ENCODE measurements around the gene SLC34A2. TPM values are rescaled to one million over a fixed set of nuclear protein-coding genes. Genes with fewer than 3 reads are reported as not detected.

Gene SLC34A2
- total RNA-seq, 1 donor from 2014 or later, result not detected

DNA sequence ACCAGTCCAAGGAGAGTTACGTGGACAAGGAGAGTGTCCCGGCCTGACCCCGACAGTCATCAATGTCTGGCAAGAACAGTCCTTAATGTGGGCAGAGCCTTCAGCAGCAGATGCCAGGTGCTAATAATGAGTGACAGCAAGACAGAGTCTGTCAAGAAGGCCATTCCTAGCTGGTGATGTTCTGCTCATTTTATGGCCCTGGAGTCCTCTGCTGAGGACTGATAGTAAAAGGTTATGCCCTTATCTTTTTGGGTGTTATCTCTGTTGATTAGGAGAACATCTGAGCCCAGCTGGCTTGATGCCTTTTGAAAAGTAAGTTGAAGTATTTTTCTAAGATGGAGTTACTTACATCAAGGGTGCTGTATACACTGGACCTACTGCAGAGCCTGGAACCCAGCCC lies 67.3 kb downstream of the SLC34A2 start:
- DNase-seq, result no peak
- Mint-ChIP-seq H3K9me3 (no peaks in the 10 kb centered on the region), H3K36me3 (ENCODE audit: low read depth) (no peaks in the 10 kb centered on the region), H3K4me1 (no peaks in the 10 kb centered on the region), H3K27ac (no peak overlapping the region), H3K27me3 (no peaks in the 10 kb centered on the region), H3K4me3 (no peak overlapping the region)
- intact Hi-C loops (cut with micrococcal nuclease), result no loop called here

DNA sequence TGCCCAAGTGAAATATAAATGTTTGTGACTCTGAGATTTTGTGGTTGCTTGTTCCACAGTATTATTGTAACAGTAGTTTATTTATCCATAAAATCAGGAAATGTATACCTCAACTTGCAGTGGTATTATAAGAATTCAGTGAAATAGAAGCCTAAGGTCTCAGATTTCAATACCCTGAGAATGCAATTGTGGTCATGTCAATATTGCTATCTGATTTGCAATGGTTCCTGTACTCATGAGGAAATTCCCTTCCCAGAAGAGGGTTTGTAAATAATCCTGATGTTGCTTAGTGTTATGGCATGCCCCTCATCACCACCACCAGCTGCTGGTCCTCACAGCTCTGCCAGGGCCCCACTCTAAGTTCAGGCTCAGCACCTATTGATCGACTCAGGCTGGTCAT lies 67.8 kb downstream of the SLC34A2 start:
- H3K27me3 Mint-ChIP-seq, result no peaks in the 10 kb centered on the region
- no peak overlapping the region for H3K27ac Mint-ChIP-seq
- intact Hi-C loops (cut with micrococcal nuclease), result no loop called here
- no peak overlapping the region for H3K4me3 Mint-ChIP-seq
- no peaks in the 10 kb centered on the region for H3K4me1 Mint-ChIP-seq
- H3K36me3 Mint-ChIP-seq (ENCODE audit: low read depth), result no peaks in the 10 kb centered on the region
- no peaks in the 10 kb centered on the region for H3K9me3 Mint-ChIP-seq
- no peak for DNase-seq

DNA sequence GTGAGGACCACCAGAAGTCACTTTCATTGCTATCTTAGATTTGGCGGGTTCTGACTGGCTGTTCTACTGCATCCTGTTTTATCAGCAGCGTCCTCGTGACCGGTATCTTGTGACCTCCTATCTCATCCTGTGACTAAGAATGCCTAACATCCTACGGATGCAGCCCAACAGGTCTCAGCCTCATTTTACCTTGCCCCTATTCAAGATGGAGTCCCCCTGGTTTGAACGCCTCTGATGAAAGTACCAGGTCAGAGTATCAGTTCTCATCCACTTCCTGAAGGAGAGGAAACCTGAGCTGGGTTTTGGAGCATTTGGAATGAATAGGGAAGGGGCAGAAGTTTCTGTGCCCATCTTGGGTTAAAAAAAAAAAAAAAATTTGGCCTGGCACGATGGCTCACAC lies 70.2 kb downstream of the SLC34A2 start:
- no peaks in the 10 kb centered on the region for H3K36me3 Mint-ChIP-seq (ENCODE audit: low read depth)
- no peak for DNase-seq
- no peak overlapping the region for H3K4me3 Mint-ChIP-seq
- no peaks in the 10 kb centered on the region for H3K27me3 Mint-ChIP-seq
- H3K9me3 Mint-ChIP-seq, result no peaks in the 10 kb centered on the region
- intact Hi-C loops (cut with micrococcal nuclease), result no loop called here
- no peak overlapping the region for H3K27ac Mint-ChIP-seq
- no peaks in the 10 kb centered on the region for H3K4me1 Mint-ChIP-seq

DNA sequence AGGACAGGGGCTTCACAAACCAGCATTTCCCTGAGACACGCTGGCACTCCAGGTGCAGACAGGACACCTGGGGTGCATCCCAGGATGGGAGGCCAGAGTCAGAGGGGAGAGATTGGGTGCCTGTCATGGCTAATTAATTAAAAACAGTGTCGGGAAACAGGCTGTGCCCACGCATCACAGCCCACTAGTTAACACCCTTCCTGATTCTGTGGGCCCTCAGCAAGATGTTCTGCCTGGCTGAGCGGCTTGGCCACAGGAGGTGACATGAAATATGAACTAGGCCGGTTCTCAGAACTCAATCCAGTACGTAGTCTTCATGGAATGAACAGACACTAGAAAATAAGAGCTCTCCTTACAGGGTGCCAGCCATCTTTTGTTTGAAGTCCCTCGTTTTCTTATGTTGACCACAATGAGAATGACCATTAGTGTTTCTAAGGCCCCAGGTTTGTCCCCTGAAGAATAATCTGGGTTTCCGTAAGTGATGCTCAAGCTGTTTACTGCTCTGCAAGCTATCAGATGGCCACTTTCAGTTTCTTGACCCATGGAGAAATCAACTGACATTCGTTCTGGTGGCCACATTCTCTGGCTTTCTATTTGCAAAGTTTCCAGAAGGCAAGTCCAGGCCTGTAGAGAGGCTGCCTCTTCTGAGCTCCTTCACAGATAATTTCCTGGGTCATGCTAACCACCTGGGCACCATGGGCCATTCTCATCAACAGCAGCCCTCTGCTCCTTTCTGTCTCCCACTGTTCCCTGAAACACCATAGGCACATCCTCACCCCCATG lies 72.3 kb downstream of the SLC34A2 start:
- H3K27me3 Mint-ChIP-seq, result no peaks in the 10 kb centered on the region
- no peaks in the 10 kb centered on the region for H3K4me1 Mint-ChIP-seq
- no peak for DNase-seq
- H3K4me3 Mint-ChIP-seq, result no peak overlapping the region
- H3K9me3 Mint-ChIP-seq, result no peaks in the 10 kb centered on the region
- H3K36me3 Mint-ChIP-seq (ENCODE audit: low read depth), result no peaks in the 10 kb centered on the region
- intact Hi-C loops (cut with micrococcal nuclease), result no loop called here
- H3K27ac Mint-ChIP-seq, result no peak overlapping the region

Other genes starting within 250 kb of the SLC34A2 start
- 33.9 and 35.3 TPM in 2 replicates for gene SEL1L3, start 207.1 kb downstream of the SLC34A2 start, total RNA-seq

Data from activated CD4-positive, alpha-beta T cell treated with anti-CD3 and anti-CD28 coated beads, Interleukin-2, amount 10 ng/mL, durations not matched to agents 24 days and 14 days (primary cell).